Glutamatergic neuron (in vitro differentiated cells): Measurements from ENCODE around the gene CNNM4. TPM values are rescaled to one million over a fixed set of nuclear protein-coding genes. Genes with fewer than 3 reads are reported as not detected.

ENCODE experiments used
- DNase-seq: peaks from one replicate; pipeline ENCODE4 v3.0.0; 2022
- H3K27ac Mint-ChIP-seq: one replicate; pipeline ENCODE4 v1.8.0; 2020; ENCODE audit warnings: mild to moderate bottlenecking, mixed read lengths, inconsistent platforms; ENCODE audit not compliant: unreplicated experiment
- H3K27me3 Mint-ChIP-seq: one replicate; pipeline ENCODE4 v1.8.0; 2020; ENCODE audit warnings: mild to moderate bottlenecking, moderate library complexity, mixed read lengths, inconsistent platforms; ENCODE audit not compliant: unreplicated experiment
- H3K36me3 Mint-ChIP-seq: one replicate; pipeline ENCODE4 v1.8.0; 2020; ENCODE audit warnings: mild to moderate bottlenecking, mixed read lengths, inconsistent platforms; ENCODE audit not compliant: unreplicated experiment
- H3K4me1 Mint-ChIP-seq: one replicate; pipeline ENCODE4 v1.8.0; 2020; ENCODE audit warnings: mild to moderate bottlenecking, low read depth, mixed read lengths, inconsistent platforms; ENCODE audit not compliant: unreplicated experiment
- H3K4me3 Mint-ChIP-seq: one replicate; pipeline ENCODE4 v1.8.0; 2020; ENCODE audit warnings: mild to moderate bottlenecking, mixed read lengths, inconsistent platforms; ENCODE audit not compliant: unreplicated experiment
- H3K9me3 Mint-ChIP-seq: one replicate; pipeline ENCODE4 v1.8.0; 2020; ENCODE audit warnings: mild to moderate bottlenecking, moderate library complexity, mixed read lengths, inconsistent platforms; ENCODE audit not compliant: unreplicated experiment
- total RNA-seq: library from RNA; stranded (reverse); fragmentation: NEBNext Ultra II Directional; extraction: Animal tissue kit (Norgen Biotek cat#: 25700); gene quantifications from one replicate; pipeline ENCODE4 v1.2.1, GENCODE V29; 2021; ENCODE audit not compliant: unreplicated experiment
- TF ChIP-seq, protein P1 (sequence below): fragments of 200-600 bp; sonication (generic); IDR thresholded peaks from one replicate; pipeline ENCODE4 v1.5.0; 2021; ENCODE audit not compliant: partially characterized antibody, unreplicated experiment

CNNM4 gene
- total RNA-seq, 1 donor from 2014 or later: 15.4 TPM

DNA sequence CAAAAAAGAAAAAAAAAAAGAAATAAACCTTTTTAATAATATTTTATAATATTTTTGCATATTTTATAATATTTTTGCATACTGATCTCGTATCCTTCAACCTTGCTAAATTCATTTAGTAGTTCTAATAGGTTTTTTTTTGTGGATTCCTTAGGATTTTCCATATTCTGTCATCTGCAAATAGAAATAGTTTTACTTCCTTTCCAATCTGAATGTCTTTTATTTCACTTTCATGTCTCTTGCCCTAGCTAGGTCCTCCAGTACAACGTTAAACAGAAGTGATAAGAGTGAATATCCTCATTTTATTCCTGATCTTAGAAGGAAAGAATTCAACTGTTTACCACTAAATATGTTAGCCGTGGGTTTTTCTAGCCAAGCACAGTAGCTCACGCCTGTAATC is 34.6 kb upstream of the CNNM4 start:
- no peak for DNase-seq
- Mint-ChIP-seq H3K9me3 (no peaks in the 10 kb centered on the region), H3K4me3 (no peak overlapping the region), H3K27me3 (peaks cover 2% of the 10 kb centered on the region), H3K4me1 (no peaks in the 10 kb centered on the region), H3K27ac (no peak overlapping the region), H3K36me3 (no peaks in the 10 kb centered on the region)
- TF ChIP-seq, protein P1, sequence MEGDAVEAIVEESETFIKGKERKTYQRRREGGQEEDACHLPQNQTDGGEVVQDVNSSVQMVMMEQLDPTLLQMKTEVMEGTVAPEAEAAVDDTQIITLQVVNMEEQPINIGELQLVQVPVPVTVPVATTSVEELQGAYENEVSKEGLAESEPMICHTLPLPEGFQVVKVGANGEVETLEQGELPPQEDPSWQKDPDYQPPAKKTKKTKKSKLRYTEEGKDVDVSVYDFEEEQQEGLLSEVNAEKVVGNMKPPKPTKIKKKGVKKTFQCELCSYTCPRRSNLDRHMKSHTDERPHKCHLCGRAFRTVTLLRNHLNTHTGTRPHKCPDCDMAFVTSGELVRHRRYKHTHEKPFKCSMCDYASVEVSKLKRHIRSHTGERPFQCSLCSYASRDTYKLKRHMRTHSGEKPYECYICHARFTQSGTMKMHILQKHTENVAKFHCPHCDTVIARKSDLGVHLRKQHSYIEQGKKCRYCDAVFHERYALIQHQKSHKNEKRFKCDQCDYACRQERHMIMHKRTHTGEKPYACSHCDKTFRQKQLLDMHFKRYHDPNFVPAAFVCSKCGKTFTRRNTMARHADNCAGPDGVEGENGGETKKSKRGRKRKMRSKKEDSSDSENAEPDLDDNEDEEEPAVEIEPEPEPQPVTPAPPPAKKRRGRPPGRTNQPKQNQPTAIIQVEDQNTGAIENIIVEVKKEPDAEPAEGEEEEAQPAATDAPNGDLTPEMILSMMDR: no peak

DNA sequence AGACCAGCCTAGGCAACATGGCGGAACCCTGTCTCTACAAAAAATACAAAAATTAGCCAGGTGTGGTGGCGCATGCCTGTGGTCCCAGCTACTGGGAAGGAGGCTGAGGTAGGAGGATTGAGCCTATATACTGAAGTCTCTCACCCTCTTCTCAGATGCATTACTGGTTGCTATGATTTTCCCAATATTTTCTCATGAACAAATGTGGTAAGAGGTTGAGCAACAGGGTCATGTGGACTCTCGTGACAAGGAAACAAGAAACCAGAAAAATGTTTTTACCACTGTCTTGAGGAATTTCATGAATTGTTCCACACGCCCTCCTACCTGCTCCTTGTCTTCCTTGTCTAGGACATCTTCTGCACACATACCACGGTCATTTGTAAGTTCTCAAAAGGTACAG is 33.3 kb upstream of the CNNM4 start:
- TF ChIP-seq, protein P1: no peak
- H3K27me3 Mint-ChIP-seq: peaks cover 2% of the 10 kb centered on the region
- H3K36me3 Mint-ChIP-seq: no peaks in the 10 kb centered on the region
- no peaks in the 10 kb centered on the region for H3K4me1 Mint-ChIP-seq
- no peak overlapping the region for H3K27ac Mint-ChIP-seq
- DNase-seq: no peak
- H3K4me3 Mint-ChIP-seq: no peak overlapping the region
- no peaks in the 10 kb centered on the region for H3K9me3 Mint-ChIP-seq

DNA sequence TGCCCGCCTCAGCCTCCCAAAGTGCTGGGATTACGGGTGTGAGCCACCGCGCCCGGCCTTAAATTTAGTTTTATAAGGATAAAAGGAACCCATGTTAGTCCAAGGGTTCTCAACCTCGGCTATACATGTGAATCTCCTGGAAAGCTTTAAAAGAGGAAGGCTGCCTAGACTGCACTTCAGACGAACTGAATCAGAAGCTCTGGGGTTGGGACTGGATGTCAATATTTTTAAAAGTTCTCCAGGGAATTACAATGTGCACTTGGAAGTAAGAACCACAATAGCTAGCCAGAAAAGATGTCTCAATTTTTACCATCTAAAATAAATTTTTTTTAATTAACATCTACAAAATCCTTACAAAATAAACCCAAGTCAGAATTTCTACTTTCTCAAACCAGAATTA is 31.0 kb upstream of the CNNM4 start:
- H3K27ac Mint-ChIP-seq: no peak overlapping the region
- TF ChIP-seq, protein P1: no peak
- DNase-seq: no peak
- H3K9me3 Mint-ChIP-seq: no peaks in the 10 kb centered on the region
- H3K4me3 Mint-ChIP-seq: no peak overlapping the region
- H3K4me1 Mint-ChIP-seq: no peaks in the 10 kb centered on the region
- no peaks in the 10 kb centered on the region for H3K36me3 Mint-ChIP-seq
- H3K27me3 Mint-ChIP-seq: peaks cover 2% of the 10 kb centered on the region

DNA sequence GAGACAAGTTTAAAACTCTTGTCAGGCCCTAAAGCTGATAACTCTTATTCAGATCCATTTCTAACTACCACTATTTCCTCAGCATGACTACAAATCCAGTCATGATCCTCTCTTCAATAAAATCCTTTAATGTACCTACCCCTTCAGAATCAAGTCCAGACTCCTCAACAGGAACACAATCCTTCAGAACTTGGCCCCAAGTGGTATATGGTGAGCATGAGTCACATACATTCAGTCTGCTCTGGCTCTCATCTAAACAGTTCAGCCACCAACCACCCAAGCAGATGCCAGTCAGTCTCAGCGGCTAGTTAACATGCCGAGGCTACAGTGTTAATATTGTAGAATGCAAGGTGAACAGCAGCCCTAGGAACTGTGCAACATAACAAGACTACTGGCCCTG is 30.5 kb upstream of the CNNM4 start:
- Mint-ChIP-seq H3K27me3 (no peaks in the 10 kb centered on the region), H3K36me3 (no peaks in the 10 kb centered on the region), H3K9me3 (no peaks in the 10 kb centered on the region), H3K27ac (no peak overlapping the region), H3K4me1 (no peaks in the 10 kb centered on the region), H3K4me3 (no peak overlapping the region)
- DNase-seq: no peak
- TF ChIP-seq, protein P1: no peak

DNA sequence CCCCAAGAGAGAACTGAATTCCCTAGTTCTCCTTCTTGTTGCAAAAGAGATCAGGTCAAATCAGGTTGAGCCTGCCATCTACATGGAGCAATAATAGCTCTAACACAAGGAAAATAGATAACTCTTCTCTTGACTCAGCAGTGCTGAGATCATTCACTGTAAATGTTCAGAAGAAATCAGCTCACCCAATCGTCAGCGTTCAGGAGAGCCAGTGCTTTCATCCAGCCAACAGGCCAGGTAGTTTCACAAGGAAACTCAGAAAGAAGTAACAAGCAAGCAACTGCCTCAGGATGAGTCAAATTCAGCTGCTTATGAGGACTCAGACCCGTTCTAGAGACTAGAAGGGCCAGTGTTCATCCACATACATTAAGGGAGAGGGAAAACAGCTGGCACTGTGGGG is 26.8 kb upstream of the CNNM4 start:
- H3K4me1 Mint-ChIP-seq: no peaks in the 10 kb centered on the region
- no peak overlapping the region for H3K4me3 Mint-ChIP-seq
- no peaks in the 10 kb centered on the region for H3K9me3 Mint-ChIP-seq
- no peak overlapping the region for H3K27ac Mint-ChIP-seq
- no peaks in the 10 kb centered on the region for H3K36me3 Mint-ChIP-seq
- TF ChIP-seq, protein P1: no peak
- DNase-seq: no peak
- H3K27me3 Mint-ChIP-seq: no peaks in the 10 kb centered on the region
